GM23338 (cell line): ENCODE data around the gene ACAD9. TPM values are rescaled to one million over a fixed set of nuclear protein-coding genes. Genes with fewer than 3 reads are reported as not detected.

Experiments used
- ATAC-seq: fragments of 200-7000 bp; cut with Tn5 transposase; 3 replicates; pipeline ENCODE4 v1.9.1; 2020
- DNase-seq: peaks from one replicate; pipeline ENCODE4 v3.0.0-alpha.2; 2015; ENCODE audit warnings: low spot score
- H2AFZ ChIP-seq: fragments of 200-600 bp; sonication (generic); 2 replicates; pipeline ENCODE4 v1.8.0; 2016; ENCODE audit warnings: antibody characterized with exemption, mild to moderate bottlenecking, moderate library complexity
- H3F3A ChIP-seq: fragments of 200-600 bp; sonication (generic); replicated peaks from 2 replicates; pipeline ENCODE4 v1.8.0; 2017; ENCODE audit warnings: antibody characterized with exemption, mixed run types, low read depth
- H3K27ac ChIP-seq: fragments of 200-600 bp; sonication (generic); 2 replicates; pipeline ENCODE4 v1.6.1; 2016; ENCODE audit warnings: low read depth
- H3K27me3 ChIP-seq: fragments of 200-600 bp; sonication (generic); 2 replicates; pipeline ENCODE4 v1.8.0; 2016; ENCODE audit warnings: mild to moderate bottlenecking, mixed run types, moderate library complexity; ENCODE audit not compliant: insufficient read depth
- H3K36me3 ChIP-seq: fragments of 200-600 bp; sonication (generic); 2 replicates; pipeline ENCODE4 v1.8.0; 2016; ENCODE audit warnings: mild to moderate bottlenecking; ENCODE audit not compliant: insufficient read depth
- H3K4me1 ChIP-seq: fragments of 200-600 bp; sonication (generic); 2 replicates; pipeline ENCODE4 v1.8.0; 2016; ENCODE audit warnings: mild to moderate bottlenecking, moderate library complexity; ENCODE audit not compliant: insufficient read depth
- H3K4me2 ChIP-seq: fragments of 200-600 bp; sonication (generic); 2 replicates; pipeline ENCODE4 v1.7.1; 2017; ENCODE audit warnings: mixed run types
- H3K4me3 ChIP-seq: fragments of 200-600 bp; sonication (generic); 2 replicates; pipeline ENCODE4 v1.6.1; 2016; ENCODE audit warnings: mixed run types
- H3K79me2 ChIP-seq: fragments of 200-600 bp; sonication (generic); replicated peaks from 2 replicates; pipeline ENCODE4 v1.8.0; 2017; ENCODE audit warnings: mild to moderate bottlenecking; ENCODE audit not compliant: insufficient read depth
- H3K9me2 ChIP-seq: fragments of 200-600 bp; sonication (generic); 2 replicates; pipeline ENCODE4 v1.8.0; 2017; ENCODE audit not compliant: insufficient read depth
- H4K20me1 ChIP-seq: fragments of 200-600 bp; sonication (generic); replicated peaks from 2 replicates; pipeline ENCODE4 v1.8.0; 2017; ENCODE audit warnings: mild to moderate bottlenecking; ENCODE audit not compliant: insufficient read depth
- H3K27ac Mint-ChIP-seq: 2 replicates; pipeline ENCODE4 v1.8.0; 2020; ENCODE audit warnings: inconsistent platforms, mild to moderate bottlenecking, moderate library complexity, mixed read lengths
- H3K27me3 Mint-ChIP-seq: 3 replicates; pipeline ENCODE4 v1.8.0; 2022; ENCODE audit warnings: low read depth, mild to moderate bottlenecking, moderate library complexity, mixed read lengths, inconsistent platforms; ENCODE audit not compliant: insufficient read depth, poor library complexity
- H3K36me3 Mint-ChIP-seq: 3 replicates; pipeline ENCODE4 v1.8.0; 2021; ENCODE audit warnings: low read depth, mild to moderate bottlenecking, inconsistent platforms, moderate library complexity, mixed read lengths
- H3K4me1 Mint-ChIP-seq: 3 replicates; pipeline ENCODE4 v1.8.0; 2020; ENCODE audit warnings: mild to moderate bottlenecking, inconsistent platforms, mixed read lengths
- H3K4me3 Mint-ChIP-seq: 3 replicates; pipeline ENCODE4 v1.8.0; 2021; ENCODE audit warnings: moderate library complexity, mild to moderate bottlenecking, inconsistent platforms, mixed read lengths
- H3K9me3 Mint-ChIP-seq: 3 replicates; pipeline ENCODE4 v1.8.0; 2020; ENCODE audit warnings: moderate library complexity, mild to moderate bottlenecking, inconsistent platforms, mixed read lengths
- CREB1 ChIP-seq: fragments of 250-450 bp; sonication (Bioruptor Pico); IDR thresholded peaks from 2 replicates; pipeline ENCODE4 v1.5.0; 2020; ENCODE audit warnings: low read depth, mild to moderate bottlenecking, moderate library complexity
- CTCF ChIP-seq, 2 experiments: fragments of 200-600 bp in 1 of 2; sonication (generic) in 1 of 2; conservative IDR thresholded peaks; 2 replicates each; pipeline versions ENCODE4 v1.5.1 to v1.6.1; 2016 to 2017; ENCODE audit warnings: antibody characterized with exemption in 2 of 2, low read depth in 2 of 2, mild to moderate bottlenecking in 2 of 2, moderate library complexity in 1 of 2
- EZH2 ChIP-seq: fragments of 200-600 bp; sonication (generic); IDR thresholded peaks from one replicate; pipeline ENCODE4 v1.8.0; 2017; ENCODE audit warnings: antibody characterized with exemption, mild to moderate bottlenecking, low read depth; ENCODE audit not compliant: unreplicated experiment
- JUNB ChIP-seq: IDR thresholded peaks from one replicate; pipeline ENCODE4 v1.6.1; 2016; ENCODE audit warnings: antibody characterized with exemption; ENCODE audit not compliant: unreplicated experiment
- NANOG ChIP-seq: IDR thresholded peaks from 2 replicates; pipeline ENCODE4 v1.6.1; 2016; ENCODE audit warnings: antibody characterized with exemption, borderline replicate concordance
- polyA plus RNA-seq: library from polyadenylated mRNA; unstranded; fragments of >200 nt; fragmentation: Nextera tagmentation; extraction: Ambion mirVana; gene quantifications from 2 replicates; pipeline ENCODE4 v1.2.1, GENCODE V29; 2016
- total RNA-seq: library from RNA; depleted of rRNA; stranded (reverse); fragments of >200 nt; shearing (Covaris generic); gene quantifications from 2 replicates; pipeline ENCODE4 v1.2.3, GENCODE V29; 2014

Gene ACAD9
- total and polyA plus RNA-seq, 2 experiments from 2014 or later = 21.2 to 36.4 TPM

DNA sequence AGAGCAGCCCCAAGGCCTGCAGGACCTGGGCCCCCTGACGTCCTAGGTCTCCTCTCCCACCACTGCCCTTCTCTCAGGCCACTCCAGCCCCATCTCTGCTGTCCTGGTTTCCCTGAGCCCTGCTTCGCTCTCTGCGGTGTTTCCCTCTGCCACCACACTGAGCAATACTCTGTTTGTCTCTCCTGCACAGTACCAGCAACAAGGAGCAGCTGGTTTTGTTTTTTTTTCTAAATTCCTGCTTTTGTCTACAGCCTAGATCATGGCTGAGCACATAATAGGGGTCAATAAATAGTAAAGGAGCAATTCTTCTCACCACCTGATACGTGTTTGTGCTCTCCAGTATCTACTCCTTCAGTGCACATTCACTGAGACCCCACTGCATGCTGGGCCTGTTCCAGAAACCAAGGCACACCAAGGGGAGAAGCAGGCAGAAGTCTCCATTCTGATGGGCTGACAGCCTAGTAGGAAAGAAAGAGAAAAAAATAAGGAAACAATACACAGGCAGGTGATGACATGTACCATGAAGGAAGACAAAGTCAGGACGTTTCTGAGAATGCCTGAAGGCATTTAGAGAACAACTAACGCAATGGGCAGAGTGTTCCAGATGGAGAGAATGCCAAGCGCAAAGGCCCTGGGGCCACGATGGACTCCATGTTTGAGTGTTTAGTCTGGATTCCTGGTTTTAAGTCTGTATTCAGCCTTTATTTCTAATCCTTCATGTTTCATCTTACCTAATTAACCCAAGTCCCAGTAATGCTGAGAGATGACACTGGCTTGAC, 6.0 kb upstream of the ACAD9 start (continued):
- TF ChIP-seq CTCF (conservative IDR thresholded peaks at IDR 0.05; ENCODE audit: low read depth in 2 of 2) = no peak
- no peak for TF ChIP-seq EZH2

- no peak for DNase-seq
Observed at GRCh38 chr3:128874481-128875180, 4.8 kb upstream of the ACAD9 start.

DNA sequence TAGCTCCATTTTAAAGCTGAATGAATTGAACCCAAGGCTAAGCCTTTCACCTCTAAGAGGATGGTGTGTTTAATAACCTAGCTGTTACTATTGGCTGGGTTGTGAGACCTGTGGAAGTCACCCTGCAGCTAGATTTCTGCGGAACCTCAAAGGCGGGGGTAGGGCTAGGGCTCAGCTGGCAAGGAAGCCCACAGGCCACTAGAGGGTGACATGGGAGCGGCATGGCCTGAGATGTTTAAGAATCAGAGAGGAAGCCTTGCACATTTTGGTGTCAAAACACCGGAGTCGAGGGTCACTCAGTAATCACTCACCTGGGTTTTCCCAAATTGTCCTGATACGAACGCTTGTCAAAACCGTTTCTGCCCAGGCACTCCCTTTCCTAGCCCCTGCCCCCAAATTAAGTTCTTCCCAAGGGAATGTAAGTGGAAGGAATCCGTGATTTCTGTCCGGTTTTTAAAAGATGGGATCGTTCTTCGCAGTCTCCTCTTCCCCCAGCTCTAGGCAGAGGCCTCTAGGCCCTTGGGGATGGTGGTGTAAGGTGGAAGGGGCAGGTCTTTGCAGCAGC, 3.8 kb upstream of the ACAD9 start:
- DNase-seq = peak; percentile 86
- Mint-ChIP-seq H3K36me3 (no peaks in the 10 kb centered on the region), H3K4me3 (no peak overlapping the region; the same call in 2 of the 3 replicates), H3K9me3 (no peaks in the 10 kb centered on the region), H3K4me1 (peaks cover 20% of the 10 kb centered on the region), H3K27ac (no peak overlapping the region), H3K27me3 (peaks cover 19% of the 10 kb centered on the region)
- H3K4me3 ChIP-seq = no peak overlapping the region
- peaks cover 16% of the 10 kb centered on the region; the same call in 1 of the 2 replicates for H3K4me1 ChIP-seq
- H3F3A ChIP-seq = no peaks in the 10 kb centered on the region
- no peak overlapping the region for H3K4me2 ChIP-seq
- ATAC-seq = peak; percentile 73
- H3K79me2 ChIP-seq = peaks cover 21% of the 10 kb centered on the region
- H4K20me1 ChIP-seq = no peaks in the 10 kb centered on the region
- H2AFZ ChIP-seq = 0 out of 2 replicates have a peak overlapping the region, but pooled peaks have one; percentile 31
- H3K36me3 ChIP-seq = no peaks in the 10 kb centered on the region
- TF ChIP-seq NANOG (no peak), CTCF (conservative IDR thresholded peaks at IDR 0.05; ENCODE audit: low read depth in 2 of 2) (peak; percentile 65 to 85)
- H3K9me2 ChIP-seq = no peaks in the 10 kb centered on the region
- no peaks in the 10 kb centered on the region for H3K27me3 ChIP-seq
- H3K27ac ChIP-seq = peak overlapping the region; percentile 2; the same call in 1 of the 2 replicates

More at GRCh38 chr3:128874481-128875180, 4.8 kb upstream of the ACAD9 start:
- peaks cover 11% of the 10 kb centered on the region for H3K79me2 ChIP-seq
- no peak overlapping the region for H3K4me2 ChIP-seq
- Mint-ChIP-seq H3K36me3 (no peaks in the 10 kb centered on the region), H3K27me3 (peaks cover 16% of the 10 kb centered on the region), H3K4me1 (peaks cover 18% of the 10 kb centered on the region), H3K4me3 (no peak overlapping the region), H3K9me3 (no peaks in the 10 kb centered on the region), H3K27ac (no peak overlapping the region)
- H4K20me1 ChIP-seq = no peaks in the 10 kb centered on the region
- no peak overlapping the region for H2AFZ ChIP-seq
- no peak for ATAC-seq
- no peaks in the 10 kb centered on the region for H3K27me3 ChIP-seq
- no peak overlapping the region for H3K4me3 ChIP-seq
- H3K9me2 ChIP-seq = no peaks in the 10 kb centered on the region
- H3F3A ChIP-seq = no peaks in the 10 kb centered on the region
- no peak overlapping the region for H3K27ac ChIP-seq
- TF ChIP-seq JUNB (no peak), CREB1 (no peak), NANOG (no peak)
- peaks cover 7% of the 10 kb centered on the region; the same call in 1 of the 2 replicates for H3K4me1 ChIP-seq
- H3K36me3 ChIP-seq = no peaks in the 10 kb centered on the region
